ENCODE measurements around the gene IGF2BP3.

IGF2BP3 gene

GRCh38 chr7:23377134-23377533 is 93.2 kb downstream of the IGF2BP3 start:
- no peak for DNase-seq (ENCODE audit: low read depth in 2 of 2)

- peak; percentile 30 to 49 for DNase-seq (ENCODE audit: low read depth in 2 of 2)
Observed at GRCh38 chr7:23373151-23374004, 96.9 kb downstream of the IGF2BP3 start.

- DNase-seq (ENCODE audit: low read depth in 2 of 2), result no peak
Observed at GRCh38 chr7:23372611-23373010, 97.7 kb downstream of the IGF2BP3 start.

GRCh38 chr7:23371654-23372053 is 98.6 kb downstream of the IGF2BP3 start:
- no peak for DNase-seq (ENCODE audit: low read depth in 2 of 2)

GRCh38 chr7:23369695-23370404 is 100.4 kb downstream of the IGF2BP3 start:
- no peak for DNase-seq (ENCODE audit: low read depth in 2 of 2)

GRCh38 chr7:23369100-23369499 is 101.2 kb downstream of the IGF2BP3 start:
- DNase-seq (ENCODE audit: low read depth in 2 of 2), result no peak

- no peak for DNase-seq (ENCODE audit: low read depth in 2 of 2)
Observed at GRCh38 chr7:23358152-23358674, 112.1 kb downstream of the IGF2BP3 start.

- DNase-seq (ENCODE audit: low read depth in 2 of 2), result no peak
Observed at GRCh38 chr7:23357190-23358093, 112.8 kb downstream of the IGF2BP3 start.

- no peak for DNase-seq (ENCODE audit: low read depth in 2 of 2)
Observed at GRCh38 chr7:23356726-23357125, 113.6 kb downstream of the IGF2BP3 start.

- DNase-seq (ENCODE audit: low read depth in 2 of 2), result no peak
Observed at GRCh38 chr7:23356168-23356567, 114.1 kb downstream of the IGF2BP3 start.

- DNase-seq (ENCODE audit: low read depth in 2 of 2), result no peak
Observed at GRCh38 chr7:23353172-23353571, 117.1 kb downstream of the IGF2BP3 start.

- DNase-seq (ENCODE audit: low read depth in 2 of 2), result no peak
Observed at GRCh38 chr7:23350466-23350865, 119.8 kb downstream of the IGF2BP3 start.

GRCh38 chr7:23349484-23350157 is 120.7 kb downstream of the IGF2BP3 start:
- DNase-seq (ENCODE audit: low read depth in 2 of 2), result no peak

GRCh38 chr7:23347682-23348180 is 122.6 kb downstream of the IGF2BP3 start:
- DNase-seq (ENCODE audit: low read depth in 2 of 2), result no peak

- no peak for DNase-seq (ENCODE audit: low read depth in 2 of 2)
Observed at GRCh38 chr7:23347033-23347681, 123.1 kb downstream of the IGF2BP3 start.

GRCh38 chr7:23346316-23346715 is 124.0 kb downstream of the IGF2BP3 start:
- no peak for DNase-seq (ENCODE audit: low read depth in 2 of 2)

- DNase-seq (ENCODE audit: low read depth in 2 of 2), result no peak
Observed at GRCh38 chr7:23345601-23346000, 124.7 kb downstream of the IGF2BP3 start.

GRCh38 chr7:23343806-23344475 is 126.3 kb downstream of the IGF2BP3 start:
- DNase-seq (ENCODE audit: low read depth in 2 of 2), result no peak

GRCh38 chr7:23343102-23343501 is 127.2 kb downstream of the IGF2BP3 start:
- DNase-seq (ENCODE audit: low read depth in 2 of 2), result no peak

All from activated CD4-positive, alpha-beta T cell treated with anti-CD3 and anti-CD28 coated beads for 24 hours (primary cell).